ENCODE data around the gene SLC52A3. TPM values are rescaled to one million over a fixed set of nuclear protein-coding genes. Genes with fewer than 3 reads are reported as not detected.
A peak's percentile ranks its signal among the peaks of the same experiment; 100 is the strongest.

The SLC52A3 gene
- total and polyA plus RNA-seq, 9 of the 15 experiments (the other 6 are each of a cell fraction or from before 2014, with no cell fraction given): 0.06 to 0.60 (median 0.11) TPM

DNA sequence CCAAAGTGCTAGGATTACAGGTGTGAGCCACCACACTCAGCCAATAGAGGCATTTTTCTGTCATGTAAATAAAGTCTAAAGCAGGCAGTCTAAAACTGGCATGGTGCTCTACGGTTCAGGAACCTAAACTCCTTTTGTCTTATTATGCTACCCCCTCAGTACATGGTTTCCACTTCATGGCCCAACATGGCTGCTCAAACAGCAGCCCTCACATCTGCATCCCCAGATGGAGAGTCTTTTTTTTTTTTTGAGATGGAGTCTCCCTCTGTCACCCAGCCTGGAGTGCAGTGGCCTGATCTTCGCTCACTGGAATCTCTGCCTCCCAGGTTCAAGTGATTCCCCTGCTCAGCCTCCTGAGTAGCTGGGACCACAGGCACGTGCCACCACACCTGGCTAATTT is 38.3 kb downstream of the SLC52A3 start:
- BruUV-seq (replicated peaks): no TSS peak
- POLR2A ChIA-PET: interaction anchor here (0.6 kb wide), 1 partner anchor 21 kb away, joined by 3 read pairs; no protein-coding TSS in a partner anchor

More for the DNA sequence above, 38.3 kb downstream of the SLC52A3 start:
- Histone ChIP-seq H3K4me3 (no peak overlapping the region), H3K79me2 (ENCODE audit: control insufficient read depth, insufficient read depth, low read length) (no peaks in the 10 kb centered on the region), H4K20me1 (replicated peaks; ENCODE audit: control insufficient read depth, insufficient read depth, low read length) (no peaks in the 10 kb centered on the region), H3K27ac (ENCODE audit: extremely low read depth, low read depth, low read length) (no peak overlapping the region), H3K27me3 (ENCODE audit: control insufficient read depth in 2 of 2, insufficient read depth in 2 of 2, low read length in 2 of 2) (no peaks in the 10 kb centered on the region), H3K9me3 (replicated peaks; ENCODE audit: control insufficient read depth, insufficient read depth, low read depth, low read length) (no peaks in the 10 kb centered on the region), H3K36me3 (ENCODE audit: control insufficient read depth, insufficient read depth, low read length) (no peaks in the 10 kb centered on the region), H2AFZ (ENCODE audit: low read depth, low read length) (no peak overlapping the region), H3K9ac (ENCODE audit: insufficient read depth in 1 of 2, low read depth in 2 of 2, low read length in 2 of 2) (no peak overlapping the region), H3K9me1 (ENCODE audit: control insufficient read depth, insufficient read depth, low read length) (no peaks in the 10 kb centered on the region), H3K4me2 (ENCODE audit: insufficient read depth, low read length) (no peak overlapping the region), H3K4me1 (replicated peaks in 1 of 2; ENCODE audit: control insufficient read depth in 2 of 2, insufficient read depth in 2 of 2, low read length in 2 of 2) (peaks cover 5 to 12% of the 10 kb centered on the region in 2 experiments; a peak in 4 of 5 replicates)
- WGBS (ENCODE audit: insufficient coverage, low coverage, missing lambda C conversion rate): 67% methylated on average over 3 of the region's 3 CpGs
- TF ChIP-seq FOXJ2 (tag; IDR thresholded peaks at IDR 0.05): no peak
- TF ChIP-seq KAT7 (CRISPR knock-in tag; IDR thresholded peaks at IDR 0.05; ENCODE audit: borderline replicate concordance): no peak
- TF ChIP-seq RBM25 (IDR thresholded peaks at IDR 0.05; ENCODE audit: low read depth, low read length, severe bottlenecking): peak; percentile 25
- no peak for TF ChIP-seq CLOCK (CRISPR knock-in tag; IDR thresholded peaks at IDR 0.05; ENCODE audit: borderline replicate concordance)
- TF ChIP-seq ZNF586 (CRISPR knock-in tag; conservative IDR thresholded peaks at IDR 0.05): no peak
- TF ChIP-seq BCOR (IDR thresholded peaks at IDR 0.05): peak; percentile 73
- peak; percentile 53; the same call in 1 of the 2 replicates for TF ChIP-seq SMARCA5 (IDR thresholded peaks at IDR 0.05)
- TF ChIP-seq HLTF (IDR thresholded peaks at IDR 0.05): peak; percentile 89
- in situ Hi-C loops (cut with MboI): no loop called here
- FAIRE-seq: no peak
- intact Hi-C loops (cut with micrococcal nuclease): no loop called here
- ATAC-seq: no peak
- CTCF ChIA-PET (ENCODE audit: low intra/inter-chr PET ratio): interaction anchor here (3.6 kb wide), 1 partner anchor 77 kb away, joined by 22 read pairs; the partner anchor contains the start of gene SRXN1
- no peak for DNase-seq (ENCODE audit: extremely low read depth in 1 of 4, low spot score in 3 of 4)

Data from K562 (cell line).